HUES6 (cell line): Measurements from ENCODE around the gene ZDHHC22.

Source experiments
- H3K27ac ChIP-seq: 2 replicates; pipeline ENCODE4 v1.7.0; 2013; ENCODE audit warnings: low read depth, mild to moderate bottlenecking, low read length, inconsistent platforms
- H3K27me3 ChIP-seq: 2 replicates; pipeline ENCODE4 v1.6.1; 2013; ENCODE audit warnings: low read length; ENCODE audit not compliant: control insufficient read depth, insufficient read depth
- H3K36me3 ChIP-seq: 2 replicates; pipeline ENCODE4 v1.6.1; 2013; ENCODE audit warnings: low read length; ENCODE audit not compliant: control insufficient read depth, insufficient read depth
- H3K4me1 ChIP-seq: 2 replicates; pipeline ENCODE4 v1.6.1; 2013; ENCODE audit warnings: low read length; ENCODE audit not compliant: control insufficient read depth, insufficient read depth
- H3K4me3 ChIP-seq: 2 replicates; pipeline ENCODE4 v1.5.1; 2013; ENCODE audit warnings: low read depth, low read length
- H3K9ac ChIP-seq: one replicate; pipeline ENCODE4 v1.6.1; 2013; ENCODE audit warnings: mild to moderate bottlenecking, low read length
- H3K9me3 ChIP-seq: 2 replicates; pipeline ENCODE4 v1.6.1; 2013; ENCODE audit warnings: low read depth, low read length; ENCODE audit not compliant: control insufficient read depth, insufficient read depth

Gene ZDHHC22

DNA sequence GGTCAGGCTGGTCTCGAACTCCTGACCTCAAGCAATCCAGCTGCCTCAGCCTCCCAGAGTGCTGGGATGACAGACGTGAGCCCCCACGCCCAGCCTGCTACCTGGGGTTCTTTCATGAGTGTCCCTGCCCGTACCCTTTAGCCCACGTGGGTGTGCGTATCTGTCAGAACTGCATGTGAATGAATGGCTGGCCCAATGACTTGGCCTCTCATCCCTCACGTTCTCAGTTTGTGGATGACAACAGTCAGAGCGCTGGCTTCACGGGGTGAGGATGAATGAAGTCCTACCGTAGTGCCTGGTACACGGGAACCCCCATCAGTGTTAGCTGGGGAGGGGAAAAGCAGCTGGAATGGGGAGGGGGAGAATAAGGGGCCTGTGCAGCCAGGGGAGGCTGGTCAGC, 16.1 kb upstream of the ZDHHC22 start:
- Histone ChIP-seq H3K36me3 (no peaks in the 10 kb centered on the region), H3K9ac (no peak overlapping the region), H3K4me3 (no peak overlapping the region), H3K27me3 (peaks cover 4% of the 10 kb centered on the region; the same call in 1 of the 2 replicates), H3K4me1 (peaks cover 15% of the 10 kb centered on the region), H3K9me3 (no peaks in the 10 kb centered on the region; the same call in 1 of the 2 replicates), H3K27ac (no peak overlapping the region)

DNA sequence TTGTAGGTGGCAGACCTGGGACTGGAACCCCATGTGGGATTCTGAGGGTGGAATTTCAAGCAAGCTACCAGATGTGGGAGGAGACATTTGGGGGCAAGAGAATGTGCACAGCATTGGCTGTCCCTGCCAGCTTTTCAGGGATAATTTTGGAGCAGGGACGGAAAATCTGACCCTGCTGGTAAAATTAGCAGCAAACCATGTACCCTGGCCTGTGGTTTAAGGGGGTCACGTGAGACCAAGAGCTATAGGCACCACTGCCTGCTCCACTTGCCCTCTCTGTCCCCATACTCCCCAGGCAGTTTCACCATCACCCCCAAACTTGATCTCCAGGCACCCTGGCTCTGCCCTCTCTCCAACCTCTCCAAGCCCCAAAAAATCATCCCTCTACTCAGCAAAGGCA, 13.5 kb upstream of the ZDHHC22 start:
- no peak overlapping the region for H3K9ac ChIP-seq
- H3K9me3 ChIP-seq = no peaks in the 10 kb centered on the region; the same call in 1 of the 2 replicates
- peaks cover 4% of the 10 kb centered on the region; the same call in 1 of the 2 replicates for H3K27me3 ChIP-seq

DNA sequence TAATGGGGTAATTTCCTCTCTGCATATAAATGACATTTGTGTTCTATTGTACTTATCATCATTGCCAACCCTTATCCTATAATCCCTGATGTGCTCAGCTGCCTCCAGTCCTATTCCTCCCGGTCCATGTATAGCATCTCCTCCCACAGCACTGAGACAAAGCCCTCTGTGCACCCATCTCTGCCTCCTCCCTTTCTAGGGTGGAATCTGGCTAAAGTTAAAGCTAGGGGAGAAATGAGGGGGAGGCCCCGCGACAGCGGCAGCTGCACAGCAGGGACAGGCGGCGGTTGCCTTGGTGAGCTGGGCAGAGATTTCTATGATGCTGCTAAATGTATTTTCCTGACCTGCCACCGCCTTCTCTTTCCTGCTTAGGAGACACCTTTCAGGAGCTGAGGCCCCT, 12.8 kb upstream of the ZDHHC22 start:
- Histone ChIP-seq H3K36me3 (no peaks in the 10 kb centered on the region), H3K9ac (no peak overlapping the region), H3K4me3 (no peak overlapping the region), H3K27ac (no peak overlapping the region), H3K4me1 (peaks cover 15% of the 10 kb centered on the region), H3K27me3 (peaks cover 4% of the 10 kb centered on the region; the same call in 1 of the 2 replicates), H3K9me3 (no peaks in the 10 kb centered on the region; the same call in 1 of the 2 replicates)

More for the DNA sequence above, 13.5 kb upstream of the ZDHHC22 start:
- Histone ChIP-seq H3K4me1 (peaks cover 15% of the 10 kb centered on the region), H3K27ac (no peak overlapping the region), H3K4me3 (no peak overlapping the region), H3K36me3 (no peaks in the 10 kb centered on the region)

DNA sequence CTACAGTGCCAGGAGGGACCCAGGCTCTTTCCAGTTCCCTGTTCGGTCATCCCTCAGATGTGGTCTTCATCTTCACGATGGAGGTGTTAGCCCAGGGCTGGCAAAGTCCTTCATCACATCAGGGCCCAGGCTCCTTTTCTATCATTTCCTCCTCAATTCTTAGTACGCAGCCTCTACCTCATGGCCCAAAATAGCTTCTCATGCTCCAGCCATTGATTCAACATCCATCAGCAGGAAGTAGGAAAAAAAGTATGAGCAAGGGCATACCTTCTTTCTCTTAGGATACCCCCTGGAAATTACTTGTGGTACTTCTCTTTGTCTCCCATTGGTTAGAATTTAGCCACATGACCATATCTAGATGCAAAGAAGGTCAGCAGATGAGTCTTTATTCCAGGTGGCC, 12.2 kb upstream of the ZDHHC22 start:
- H3K27me3 ChIP-seq = peaks cover 1% of the 10 kb centered on the region; the same call in 1 of the 2 replicates

DNA sequence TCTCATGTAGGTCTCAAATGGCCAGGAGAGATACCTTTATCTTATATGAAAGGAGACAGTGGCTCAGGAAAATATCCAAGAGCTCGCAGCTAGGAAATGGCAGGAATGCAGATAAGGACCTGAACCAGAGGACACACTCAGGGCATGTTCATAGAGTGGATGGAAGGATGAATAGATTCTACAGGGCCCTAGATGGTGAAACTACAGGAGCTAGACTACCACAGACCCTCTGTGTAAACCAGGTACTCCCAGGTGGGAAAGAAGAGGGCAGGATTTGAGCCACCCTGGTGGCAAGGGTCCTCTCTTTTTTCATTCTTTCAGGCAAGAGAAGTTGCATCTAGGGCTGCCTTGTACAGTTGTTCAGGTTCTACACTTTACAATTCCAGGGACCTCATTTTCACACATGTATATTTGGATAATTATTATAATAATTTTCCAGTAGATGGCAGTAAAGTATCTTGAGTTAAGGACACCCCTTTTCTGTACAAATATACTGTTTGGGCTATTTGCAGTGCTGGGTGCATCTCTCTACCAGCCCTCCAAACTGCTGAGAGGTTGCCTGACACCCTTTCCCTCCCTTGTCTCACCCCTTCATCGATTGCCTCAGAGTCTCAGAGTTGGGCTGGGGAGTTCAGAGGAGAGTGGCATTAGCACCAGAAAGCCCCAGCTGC, 10.5 kb upstream of the ZDHHC22 start:
- Histone ChIP-seq H3K4me3 (no peak overlapping the region), H3K9me3 (no peaks in the 10 kb centered on the region; the same call in 1 of the 2 replicates), H3K27ac (no peak overlapping the region)

More for the DNA sequence above, 12.2 kb upstream of the ZDHHC22 start:
- no peak overlapping the region for H3K4me3 ChIP-seq
- H3K9ac ChIP-seq = no peak overlapping the region
- no peak overlapping the region for H3K27ac ChIP-seq
- no peaks in the 10 kb centered on the region for H3K36me3 ChIP-seq
- peaks cover 12% of the 10 kb centered on the region for H3K4me1 ChIP-seq
- H3K9me3 ChIP-seq = no peaks in the 10 kb centered on the region; the same call in 1 of the 2 replicates

DNA sequence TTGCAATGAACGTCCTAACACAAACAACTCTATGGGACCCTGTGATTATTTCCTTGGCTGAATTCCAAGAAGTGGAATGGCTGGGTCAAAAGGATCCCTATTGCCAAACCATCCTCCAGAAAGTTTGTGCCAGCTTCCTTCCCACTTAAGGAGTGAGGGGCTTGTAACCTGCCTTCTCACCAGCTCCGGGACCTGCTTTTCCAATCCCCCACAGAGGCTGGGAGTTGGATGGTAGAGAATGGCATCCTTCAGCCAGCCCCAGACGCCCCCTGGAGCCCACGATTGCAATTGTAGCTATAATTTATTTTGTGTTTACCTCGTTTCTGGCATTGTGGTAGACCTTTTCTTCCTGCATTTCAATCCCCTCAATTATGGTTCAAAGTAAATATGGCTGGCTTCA, 9.7 kb upstream of the ZDHHC22 start:
- no peak overlapping the region for H3K27ac ChIP-seq
- no peak overlapping the region for H3K9ac ChIP-seq
- no peaks in the 10 kb centered on the region for H3K36me3 ChIP-seq
- peaks cover 4% of the 10 kb centered on the region for H3K4me1 ChIP-seq
- H3K4me3 ChIP-seq = no peak overlapping the region
- no peaks in the 10 kb centered on the region; the same call in 1 of the 2 replicates for H3K9me3 ChIP-seq
- H3K27me3 ChIP-seq = peaks cover 4% of the 10 kb centered on the region; the same call in 1 of the 2 replicates

More for the DNA sequence above, 10.5 kb upstream of the ZDHHC22 start:
- Histone ChIP-seq H3K4me1 (no peaks in the 10 kb centered on the region), H3K36me3 (no peaks in the 10 kb centered on the region), H3K27me3 (no peaks in the 10 kb centered on the region; the same call in 1 of the 2 replicates), H3K9ac (no peak overlapping the region)

DNA sequence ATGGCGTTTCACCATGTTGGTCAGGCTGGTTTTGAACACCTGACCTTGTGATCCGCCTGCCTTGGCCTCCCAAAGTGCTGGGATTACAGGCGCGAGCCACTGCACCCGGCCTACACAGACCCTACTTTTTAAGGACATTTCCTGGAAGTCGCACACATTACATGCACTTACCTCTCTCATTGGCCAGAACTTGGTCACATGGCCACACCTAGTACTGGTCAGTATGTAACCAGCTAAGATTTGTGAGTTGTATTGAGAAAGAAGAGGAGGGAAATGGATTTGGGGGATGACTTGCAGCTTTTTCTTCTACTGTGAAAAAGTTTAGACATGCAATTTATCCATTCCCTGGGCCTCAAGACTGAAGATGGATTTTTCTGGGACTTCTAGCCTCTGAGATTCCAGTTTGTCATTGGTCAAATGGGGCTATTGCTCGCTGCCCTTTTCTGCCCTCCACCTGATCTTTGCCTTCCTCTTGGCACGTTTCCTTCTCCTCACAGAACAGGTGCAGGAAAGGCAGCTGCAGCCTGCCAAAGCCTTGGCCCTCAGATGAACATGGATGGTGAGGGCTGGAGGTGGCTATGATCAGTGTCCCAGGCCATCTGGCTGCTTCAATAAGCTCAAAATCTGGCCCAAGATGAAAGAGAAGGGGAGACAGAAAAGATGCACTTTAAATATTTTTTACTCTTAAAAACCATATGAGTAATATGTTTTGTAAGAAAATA, 7.1 kb upstream of the ZDHHC22 start:
- Histone ChIP-seq H3K4me3 (no peak overlapping the region), H3K9ac (no peak overlapping the region), H3K36me3 (no peaks in the 10 kb centered on the region), H3K9me3 (no peaks in the 10 kb centered on the region; the same call in 1 of the 2 replicates), H3K27me3 (peaks cover 13% of the 10 kb centered on the region; the same call in 1 of the 2 replicates), H3K27ac (no peak overlapping the region), H3K4me1 (peaks cover 21% of the 10 kb centered on the region)

DNA sequence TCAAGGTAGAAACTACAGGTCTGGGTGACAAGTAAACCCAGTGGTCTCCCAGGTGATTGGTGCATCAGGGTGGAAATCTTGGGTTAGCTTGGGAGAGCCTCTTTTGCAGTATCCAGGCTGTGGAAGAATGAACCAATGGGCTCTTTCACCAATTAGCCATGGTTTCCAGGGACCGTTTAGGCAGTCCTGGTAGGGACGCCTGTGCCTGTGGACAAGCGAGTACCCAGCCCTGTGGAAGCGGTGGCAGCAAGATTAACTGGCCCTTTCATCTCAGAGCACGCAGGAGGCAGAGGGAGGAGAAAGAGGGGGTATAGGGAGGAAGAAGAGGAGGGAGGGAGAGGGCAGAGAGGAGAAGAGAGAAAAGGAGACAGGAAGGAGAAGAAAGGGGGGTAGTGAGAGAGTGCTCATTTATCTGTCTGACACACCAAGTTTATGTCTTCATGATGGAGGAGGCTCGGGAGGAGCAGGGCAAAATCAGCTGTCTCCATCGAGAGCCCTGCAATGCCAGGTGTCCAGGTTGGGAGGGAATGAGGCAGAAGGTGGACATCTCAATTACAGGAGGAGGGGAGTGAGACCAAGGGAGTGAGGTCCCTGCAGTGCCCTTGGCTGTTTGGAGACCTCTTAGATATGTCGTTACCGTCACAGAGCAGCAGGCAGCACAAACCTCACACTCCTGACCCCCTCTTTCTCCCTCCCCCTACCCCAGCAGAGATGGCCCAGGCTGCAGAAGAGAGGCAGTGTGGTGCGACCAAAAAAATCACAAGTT, 4.6 kb upstream of the ZDHHC22 start:
- Histone ChIP-seq H3K9ac (no peak overlapping the region), H3K36me3 (no peaks in the 10 kb centered on the region), H3K4me3 (no peak overlapping the region), H3K9me3 (no peaks in the 10 kb centered on the region), H3K4me1 (peaks cover 41% of the 10 kb centered on the region), H3K27ac (no peak overlapping the region), H3K27me3 (peaks cover 33% of the 10 kb centered on the region)

DNA sequence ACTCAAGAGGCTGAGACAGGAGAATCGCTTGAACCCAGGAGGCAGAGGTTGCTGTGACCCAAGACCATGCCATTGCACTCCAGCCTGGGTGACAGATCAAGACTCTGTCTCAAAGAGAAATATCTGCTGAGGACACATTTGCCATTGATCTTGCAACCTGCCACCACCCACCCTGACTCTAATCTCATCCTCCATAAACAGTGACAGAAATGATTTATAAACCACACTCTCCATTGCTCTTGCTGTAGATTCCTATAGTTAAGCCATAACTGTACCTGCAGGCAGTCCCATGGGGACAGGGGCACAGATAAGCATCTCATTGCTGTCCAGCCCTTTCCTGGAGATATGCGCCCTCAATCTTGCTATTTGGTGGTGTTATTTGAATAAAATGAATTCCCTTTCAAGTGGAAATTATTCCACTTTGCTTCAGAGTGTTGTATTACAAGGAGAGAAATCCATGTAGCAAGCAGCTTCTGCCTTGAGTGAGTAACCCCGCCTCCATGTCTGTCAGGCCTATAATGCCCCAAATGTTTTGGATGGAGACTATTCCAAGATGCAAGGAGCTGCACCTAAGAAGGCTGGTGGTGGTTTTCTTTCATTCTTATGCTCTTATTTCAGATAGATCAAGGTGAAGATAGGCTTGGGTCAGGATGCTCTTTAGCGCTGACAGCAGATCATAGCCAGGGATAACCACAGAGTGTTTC, 3.0 kb upstream of the ZDHHC22 start:
- Histone ChIP-seq H3K4me3 (no peak overlapping the region), H3K36me3 (no peaks in the 10 kb centered on the region), H3K27me3 (peaks cover 47% of the 10 kb centered on the region), H3K9ac (no peak overlapping the region), H3K4me1 (peaks cover 41% of the 10 kb centered on the region), H3K27ac (no peak overlapping the region), H3K9me3 (no peaks in the 10 kb centered on the region)

DNA sequence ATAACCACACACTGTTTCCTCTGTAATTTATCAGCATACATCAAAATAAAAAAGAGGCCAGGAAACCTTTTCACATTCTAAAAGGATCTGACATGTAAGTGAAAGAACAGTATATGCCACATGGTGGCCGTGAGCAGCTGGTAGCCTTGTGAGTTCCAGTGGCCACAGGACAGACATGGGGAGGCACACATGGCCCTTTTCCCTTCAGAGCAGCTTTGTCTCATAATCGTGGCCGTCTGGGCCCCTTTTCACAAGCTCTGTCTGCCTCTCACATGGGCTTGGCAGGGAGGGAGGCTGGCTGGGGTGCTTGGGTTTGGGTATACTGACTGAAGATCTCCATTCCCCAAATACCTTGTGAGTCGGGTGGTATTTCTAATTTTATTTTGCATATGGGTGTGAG, 1.5 kb upstream of the ZDHHC22 start:
- no peak overlapping the region for H3K9ac ChIP-seq
- H3K4me3 ChIP-seq = peak overlapping the region; percentile 74
- H3K27ac ChIP-seq = no peak overlapping the region
- H3K36me3 ChIP-seq = no peaks in the 10 kb centered on the region; the same call in 1 of the 2 replicates
- peaks cover 52% of the 10 kb centered on the region for H3K27me3 ChIP-seq
- H3K4me1 ChIP-seq = peaks cover 45% of the 10 kb centered on the region
- H3K9me3 ChIP-seq = no peaks in the 10 kb centered on the region
